ENCODE data around the gene NTM. TPM values are rescaled to one million over a fixed set of nuclear protein-coding genes. Genes with fewer than 3 reads are reported as not detected.

Gene NTM
- total RNA-seq, 1 donor from 2014 or later: not detected

GRCh38 chr11:131849485-131849884 lies 479.1 kb downstream of the NTM start:
- Mint-ChIP-seq H3K27me3 (ENCODE audit: insufficient read depth) (no peaks in the 10 kb centered on the region), H3K27ac (no peak overlapping the region), H3K4me3 (no peak overlapping the region), H3K9me3 (no peaks in the 10 kb centered on the region), H3K4me1 (ENCODE audit: low read depth) (no peaks in the 10 kb centered on the region), H3K36me3 (ENCODE audit: low read depth) (no peaks in the 10 kb centered on the region)
- DNase-seq (ENCODE audit: low spot score): no peak
- intact Hi-C loops (cut with micrococcal nuclease): no loop called here

GRCh38 chr11:131850507-131850906 lies 480.1 kb downstream of the NTM start:
- Mint-ChIP-seq H3K27me3 (ENCODE audit: insufficient read depth) (no peaks in the 10 kb centered on the region), H3K4me3 (no peak overlapping the region), H3K4me1 (ENCODE audit: low read depth) (no peaks in the 10 kb centered on the region), H3K27ac (no peak overlapping the region), H3K9me3 (no peaks in the 10 kb centered on the region), H3K36me3 (ENCODE audit: low read depth) (no peaks in the 10 kb centered on the region)
- intact Hi-C loops (cut with micrococcal nuclease): no loop called here
- DNase-seq (ENCODE audit: low spot score): no peak

- DNase-seq (ENCODE audit: low spot score): no peak
- intact Hi-C loops (cut with micrococcal nuclease): no loop called here
- H3K36me3 Mint-ChIP-seq (ENCODE audit: low read depth): no peaks in the 10 kb centered on the region
- H3K27ac Mint-ChIP-seq: no peak overlapping the region
- no peaks in the 10 kb centered on the region for H3K9me3 Mint-ChIP-seq
- no peak overlapping the region for H3K4me3 Mint-ChIP-seq
- no peaks in the 10 kb centered on the region for H3K4me1 Mint-ChIP-seq (ENCODE audit: low read depth)
- H3K27me3 Mint-ChIP-seq (ENCODE audit: insufficient read depth): no peaks in the 10 kb centered on the region
Observed at GRCh38 chr11:131851964-131852755, 481.7 kb downstream of the NTM start.

DNA sequence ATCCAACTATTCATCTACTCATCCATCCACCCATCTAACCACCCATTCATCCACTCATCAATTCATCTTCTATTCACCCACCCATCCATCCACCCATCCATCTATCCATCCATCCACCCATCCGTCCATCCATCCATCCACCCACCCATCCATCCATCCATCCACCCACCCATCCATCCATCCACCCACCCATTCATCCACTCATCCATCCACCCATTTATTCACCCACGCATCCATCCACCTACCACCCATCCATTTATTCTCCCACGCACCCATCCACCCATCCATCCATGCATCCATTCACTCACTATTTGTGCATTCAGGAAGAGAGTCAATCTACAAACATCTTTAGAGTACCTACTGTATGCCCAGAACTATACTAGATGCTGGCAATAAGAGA lies 482.3 kb downstream of the NTM start:
- Mint-ChIP-seq H3K4me1 (ENCODE audit: low read depth) (no peaks in the 10 kb centered on the region), H3K27ac (no peak overlapping the region), H3K4me3 (no peak overlapping the region), H3K36me3 (ENCODE audit: low read depth) (no peaks in the 10 kb centered on the region), H3K27me3 (ENCODE audit: insufficient read depth) (no peaks in the 10 kb centered on the region), H3K9me3 (no peaks in the 10 kb centered on the region)
- intact Hi-C loops (cut with micrococcal nuclease): no loop called here
- no peak for DNase-seq (ENCODE audit: low spot score)

GRCh38 chr11:131854391-131854790 lies 484.0 kb downstream of the NTM start:
- Mint-ChIP-seq H3K4me3 (no peak overlapping the region), H3K4me1 (ENCODE audit: low read depth) (no peaks in the 10 kb centered on the region), H3K36me3 (ENCODE audit: low read depth) (no peaks in the 10 kb centered on the region), H3K9me3 (peaks cover under 1% of the 10 kb centered on the region), H3K27ac (no peak overlapping the region), H3K27me3 (ENCODE audit: insufficient read depth) (no peaks in the 10 kb centered on the region)
- intact Hi-C loops (cut with micrococcal nuclease): no loop called here
- DNase-seq (ENCODE audit: low spot score): no peak

GRCh38 chr11:131855320-131855719 lies 484.9 kb downstream of the NTM start:
- intact Hi-C loops (cut with micrococcal nuclease): no loop called here
- H3K9me3 Mint-ChIP-seq: peaks cover 3% of the 10 kb centered on the region
- no peaks in the 10 kb centered on the region for H3K4me1 Mint-ChIP-seq (ENCODE audit: low read depth)
- DNase-seq (ENCODE audit: low spot score): no peak
- H3K4me3 Mint-ChIP-seq: no peak overlapping the region
- no peak overlapping the region for H3K27ac Mint-ChIP-seq
- H3K36me3 Mint-ChIP-seq (ENCODE audit: low read depth): no peaks in the 10 kb centered on the region
- H3K27me3 Mint-ChIP-seq (ENCODE audit: insufficient read depth): no peaks in the 10 kb centered on the region

- no peak overlapping the region for H3K27ac Mint-ChIP-seq
- no peak overlapping the region for H3K4me3 Mint-ChIP-seq
- H3K9me3 Mint-ChIP-seq: peaks cover 3% of the 10 kb centered on the region
- intact Hi-C loops (cut with micrococcal nuclease): no loop called here
- H3K4me1 Mint-ChIP-seq (ENCODE audit: low read depth): no peaks in the 10 kb centered on the region
- no peaks in the 10 kb centered on the region for H3K36me3 Mint-ChIP-seq (ENCODE audit: low read depth)
- H3K27me3 Mint-ChIP-seq (ENCODE audit: insufficient read depth): no peaks in the 10 kb centered on the region
- no peak for DNase-seq (ENCODE audit: low spot score)
Observed at GRCh38 chr11:131857246-131857645, 486.8 kb downstream of the NTM start.

DNA sequence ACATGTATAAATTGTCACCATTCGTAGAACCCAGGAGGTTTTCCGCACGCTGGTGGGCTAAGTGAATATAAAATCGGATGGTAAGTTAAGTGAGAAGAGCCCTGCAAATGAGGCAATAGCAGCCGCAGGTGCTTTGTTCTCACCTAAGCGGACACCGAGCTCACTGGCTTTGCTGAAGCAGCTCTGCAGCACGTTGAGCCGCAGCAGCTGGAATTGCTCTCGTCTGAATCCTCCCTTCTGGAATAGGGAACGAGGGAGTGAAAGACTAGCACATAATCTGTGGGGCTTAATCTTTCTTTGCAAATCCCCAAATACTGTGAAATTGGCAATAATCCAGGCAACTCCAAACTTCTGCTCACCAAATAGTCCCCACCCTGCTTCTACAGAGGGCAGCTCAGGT lies 488.1 kb downstream of the NTM start:
- no peaks in the 10 kb centered on the region for H3K36me3 Mint-ChIP-seq (ENCODE audit: low read depth)
- H3K4me3 Mint-ChIP-seq: no peak overlapping the region
- H3K27ac Mint-ChIP-seq: no peak overlapping the region
- intact Hi-C loops (cut with micrococcal nuclease): no loop called here
- H3K4me1 Mint-ChIP-seq (ENCODE audit: low read depth): no peaks in the 10 kb centered on the region
- H3K27me3 Mint-ChIP-seq (ENCODE audit: insufficient read depth): no peaks in the 10 kb centered on the region
- DNase-seq (ENCODE audit: low spot score): no peak
- H3K9me3 Mint-ChIP-seq: peaks cover 3% of the 10 kb centered on the region

DNA sequence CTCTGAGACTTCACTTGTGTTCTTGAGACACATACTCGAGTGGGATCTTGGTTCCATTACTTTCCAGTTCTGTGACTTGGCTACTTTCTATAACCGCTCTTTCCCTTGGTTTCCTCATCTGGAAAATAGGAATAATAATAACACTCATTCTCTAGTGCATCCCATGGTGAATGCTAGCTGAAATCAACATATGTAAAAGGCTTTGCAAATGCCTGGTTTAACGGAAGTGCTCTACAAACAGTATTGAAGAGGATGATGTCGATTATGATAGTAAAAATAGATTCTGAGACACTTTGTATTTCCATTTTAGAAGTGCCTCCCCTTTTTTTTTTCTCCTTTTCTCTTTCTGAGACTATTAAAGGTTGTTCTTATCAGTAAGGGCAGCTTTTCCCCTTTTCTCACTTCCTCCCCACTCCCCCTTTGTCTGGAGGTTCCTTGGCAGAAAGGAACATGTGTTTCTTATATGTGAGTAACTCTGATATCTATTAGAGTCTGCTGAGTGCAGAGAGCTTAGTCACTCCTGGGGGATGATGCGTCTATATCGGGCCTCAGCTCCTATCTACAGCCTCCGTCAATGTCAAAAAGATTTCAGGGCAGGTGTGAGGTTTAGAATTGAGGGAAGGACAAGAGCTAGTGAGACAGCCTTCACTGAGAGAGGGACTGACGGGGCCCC lies 489.3 kb downstream of the NTM start:
- intact Hi-C loops (cut with micrococcal nuclease): no loop called here
- no peaks in the 10 kb centered on the region for H3K36me3 Mint-ChIP-seq (ENCODE audit: low read depth)
- no peak overlapping the region for H3K4me3 Mint-ChIP-seq
- no peak overlapping the region for H3K27ac Mint-ChIP-seq
- no peak for DNase-seq (ENCODE audit: low spot score)
- no peaks in the 10 kb centered on the region for H3K27me3 Mint-ChIP-seq (ENCODE audit: insufficient read depth)
- H3K9me3 Mint-ChIP-seq: peaks cover 3% of the 10 kb centered on the region
- no peaks in the 10 kb centered on the region for H3K4me1 Mint-ChIP-seq (ENCODE audit: low read depth)

DNA sequence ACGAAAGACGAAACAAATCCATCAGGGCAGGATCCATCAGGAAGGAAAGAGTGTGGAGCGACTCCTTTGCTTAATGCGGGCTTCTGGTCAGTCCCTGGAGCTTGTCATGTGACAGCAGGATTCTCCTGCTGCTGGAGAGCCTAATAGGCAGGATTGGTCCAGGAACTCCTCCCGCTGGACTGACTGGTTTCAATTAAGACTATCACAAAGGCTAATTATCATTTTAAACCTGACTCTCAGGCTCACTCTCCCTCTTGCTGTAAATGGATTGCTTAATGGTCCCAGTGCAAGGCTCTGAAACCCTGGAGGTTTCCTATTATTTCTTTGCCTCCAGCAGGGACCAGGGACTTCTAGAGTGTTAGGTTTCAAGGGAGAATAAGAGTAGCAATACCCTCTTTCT lies 493.8 kb downstream of the NTM start:
- Mint-ChIP-seq H3K27ac (no peak overlapping the region), H3K36me3 (ENCODE audit: low read depth) (no peaks in the 10 kb centered on the region), H3K4me1 (ENCODE audit: low read depth) (no peaks in the 10 kb centered on the region), H3K9me3 (peaks cover 7% of the 10 kb centered on the region), H3K27me3 (ENCODE audit: insufficient read depth) (no peaks in the 10 kb centered on the region), H3K4me3 (no peak overlapping the region)
- intact Hi-C loops (cut with micrococcal nuclease): no loop called here
- no peak for DNase-seq (ENCODE audit: low spot score)

DNA sequence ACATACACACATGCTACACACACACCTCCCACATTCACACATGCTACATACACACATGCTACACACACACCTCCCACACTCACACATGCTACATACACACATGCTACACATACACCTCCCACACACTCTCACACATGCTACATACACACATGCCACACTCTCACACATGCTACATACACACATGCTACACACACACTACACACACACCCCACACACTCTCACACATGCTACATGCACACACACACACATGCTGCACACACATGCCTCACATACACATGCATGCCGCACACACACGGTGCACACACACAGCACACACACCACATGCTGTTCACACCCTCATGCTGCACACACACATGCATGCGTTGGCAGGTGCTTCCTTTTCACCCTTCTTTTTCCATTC lies 495.4 kb downstream of the NTM start:
- H3K4me1 Mint-ChIP-seq (ENCODE audit: low read depth): no peaks in the 10 kb centered on the region
- no peaks in the 10 kb centered on the region for H3K27me3 Mint-ChIP-seq (ENCODE audit: insufficient read depth)
- peaks cover 4% of the 10 kb centered on the region for H3K9me3 Mint-ChIP-seq
- no peak overlapping the region for H3K27ac Mint-ChIP-seq
- intact Hi-C loops (cut with micrococcal nuclease): no loop called here
- no peak overlapping the region for H3K4me3 Mint-ChIP-seq
- DNase-seq (ENCODE audit: low spot score): no peak
- H3K36me3 Mint-ChIP-seq (ENCODE audit: low read depth): no peaks in the 10 kb centered on the region

DNA sequence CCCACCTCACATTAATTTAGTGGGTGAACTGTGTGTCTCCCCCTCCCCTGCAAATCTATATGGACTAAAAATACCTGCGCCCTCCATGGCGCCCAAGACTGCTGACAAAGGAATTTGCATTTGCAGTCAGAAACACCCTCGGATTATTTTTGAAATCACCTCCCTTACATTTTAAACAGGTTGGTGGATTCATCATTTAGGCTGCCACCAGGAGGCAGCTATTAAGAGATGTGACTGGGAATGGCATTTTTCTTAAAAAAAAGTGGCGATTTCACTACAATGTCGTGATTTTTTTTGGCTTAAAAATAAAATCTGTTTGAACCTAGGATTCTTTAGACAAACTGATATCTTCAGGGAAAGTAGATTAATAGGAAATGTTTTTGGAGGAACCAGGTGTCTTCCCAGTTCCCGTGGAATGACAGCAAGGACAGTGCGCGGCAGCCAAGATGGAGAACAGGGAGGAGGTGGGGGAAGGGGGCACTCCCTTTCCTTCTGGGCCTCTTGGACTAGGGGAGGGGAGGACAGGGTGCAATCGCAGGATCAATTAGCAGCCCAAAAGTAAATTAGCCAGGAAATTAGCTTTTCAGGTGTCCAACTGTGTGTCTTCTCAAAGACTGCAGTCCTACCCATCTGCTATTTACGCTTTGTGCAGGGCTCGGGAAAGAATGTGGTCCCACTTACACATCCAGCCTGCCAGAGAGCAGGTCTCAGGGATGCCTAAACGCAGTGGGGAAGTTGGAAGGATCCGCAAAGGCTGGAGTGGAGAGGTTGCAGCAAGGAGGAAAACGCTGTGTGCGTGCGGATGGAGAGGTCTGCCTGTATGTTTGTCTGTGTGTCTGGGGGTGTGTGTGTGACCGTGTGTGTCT lies 496.4 kb downstream of the NTM start:
- no peak overlapping the region for H3K4me3 Mint-ChIP-seq
- intact Hi-C loops (cut with micrococcal nuclease): no loop called here

More for the DNA sequence above, 496.4 kb downstream of the NTM start:
- Mint-ChIP-seq H3K9me3 (peaks cover 4% of the 10 kb centered on the region), H3K27ac (no peak overlapping the region), H3K27me3 (ENCODE audit: insufficient read depth) (no peaks in the 10 kb centered on the region), H3K4me1 (ENCODE audit: low read depth) (no peaks in the 10 kb centered on the region), H3K36me3 (ENCODE audit: low read depth) (no peaks in the 10 kb centered on the region)
- no peak for DNase-seq (ENCODE audit: low spot score)
